Renal pelvis (tissue), 4 donors: ENCODE results near the gene PNPLA6. TPM values are rescaled to one million over a fixed set of nuclear protein-coding genes. Genes with fewer than 3 reads are reported as not detected.
"Not testable (repeated sequence)": the region's sequence is repeated elsewhere in the genome, so short reads cannot be mapped to it uniquely, and the experiment has no call there.

Experiments
- DNase-seq: peaks from one replicate; pipeline ENCODE4 v3.0.0-alpha.2; 2013
- polyA plus RNA-seq, 3 donors: library from polyadenylated mRNA; unstranded; fragments of 120-200 nt; gene quantifications; one replicate each; pipeline ENCODE4 v1.2.1, GENCODE V29; 2013; ENCODE audit not compliant: insufficient read length in 3 of 3

Gene PNPLA6
- polyA plus RNA-seq, 3 donors = 42.2 to 46.0 (median 42.8) TPM

GRCh38 chr19:7550987-7551761 is 15.7 kb downstream of the PNPLA6 start:
- peak; percentile 94 for DNase-seq

- DNase-seq = no peak
Measured at GRCh38 chr19:7552781-7553180, 17.3 kb downstream of the PNPLA6 start.

GRCh38 chr19:7554565-7554964 is 19.0 kb downstream of the PNPLA6 start:
- no peak for DNase-seq

GRCh38 chr19:7554990-7555864 is 19.7 kb downstream of the PNPLA6 start:
- no peak for DNase-seq

- no peak for DNase-seq
Measured at GRCh38 chr19:7556696-7557315, 21.3 kb downstream of the PNPLA6 start.

GRCh38 chr19:7558667-7559066 is 23.1 kb downstream of the PNPLA6 start:
- no peak for DNase-seq

GRCh38 chr19:7559102-7559501 is 23.6 kb downstream of the PNPLA6 start:
- no peak for DNase-seq

- DNase-seq = no peak
Measured at GRCh38 chr19:7560255-7560654, 24.7 kb downstream of the PNPLA6 start.

GRCh38 chr19:7561325-7561724 is 25.8 kb downstream of the PNPLA6 start:
- DNase-seq = no peak

- DNase-seq = no peak
Measured at GRCh38 chr19:7562646-7563393, 27.3 kb downstream of the PNPLA6 start.

- no peak for DNase-seq
Measured at GRCh38 chr19:7564866-7565265, 29.3 kb downstream of the PNPLA6 start.

GRCh38 chr19:7565332-7565731 is 29.8 kb downstream of the PNPLA6 start:
- DNase-seq = no peak

GRCh38 chr19:7570761-7571160 is 35.2 kb downstream of the PNPLA6 start:
- DNase-seq = no peak

GRCh38 chr19:7575434-7576040 is 40.0 kb downstream of the PNPLA6 start:
- DNase-seq = no peak

GRCh38 chr19:7577422-7577821 is 41.9 kb downstream of the PNPLA6 start:
- DNase-seq = not testable (repeated sequence)

- no peak for DNase-seq
Measured at GRCh38 chr19:7578127-7578526, 42.6 kb downstream of the PNPLA6 start.

GRCh38 chr19:7579182-7579581 is 43.7 kb downstream of the PNPLA6 start:
- DNase-seq = no peak

- no peak for DNase-seq
Measured at GRCh38 chr19:7582446-7582845, 46.9 kb downstream of the PNPLA6 start.

GRCh38 chr19:7589822-7590221 is 54.3 kb downstream of the PNPLA6 start:
- no peak for DNase-seq

- DNase-seq = no peak
Measured at GRCh38 chr19:7590256-7590655, 54.7 kb downstream of the PNPLA6 start.

- peak; percentile 55 for DNase-seq
Measured at GRCh38 chr19:7595466-7596133, 60.1 kb downstream of the PNPLA6 start, which contains the start of gene CAMSAP3. Gene CAMSAP3, plus strand, starts transcription at chr19:7595863. Its CDS starts 140 bp downstream, at chr19:7596003.
